ENCODE results near the gene TRIM26.

TRIM26 gene

GRCh38 chr6:30149858-30150550, 63.2 kb downstream of the TRIM26 start:
- no peak overlapping the region for H3K27ac ChIP-seq
- H4K20me1 ChIP-seq (ENCODE audit: insufficient read depth) = no peaks in the 10 kb centered on the region
- H3K9ac ChIP-seq = no peak overlapping the region
- no peaks in the 10 kb centered on the region for H3K36me3 ChIP-seq (ENCODE audit: insufficient read depth)
- H3K4me3 ChIP-seq (IDR thresholded peaks at IDR 0.05; ENCODE audit: insufficient read depth, low read depth, low read length) = no peak overlapping the region
- TF ChIP-seq CTCF (conservative IDR thresholded peaks at IDR 0.05; ENCODE audit: low read depth, low read length) = no peak
- no peak overlapping the region for H3K4me2 ChIP-seq
- H3K4me1 ChIP-seq (ENCODE audit: low read depth, poor library complexity, severe bottlenecking) = peaks cover 19% of the 10 kb centered on the region
- H3K79me2 ChIP-seq (ENCODE audit: insufficient read depth, low read depth) = no peaks in the 10 kb centered on the region
- no peaks in the 10 kb centered on the region for H3K27me3 ChIP-seq (ENCODE audit: insufficient read depth, low read depth)
- H2AFZ ChIP-seq (ENCODE audit: low read depth) = no peak overlapping the region

- no peak overlapping the region for H3K4me3 ChIP-seq (IDR thresholded peaks at IDR 0.05; ENCODE audit: insufficient read depth, low read depth, low read length)
- no peaks in the 10 kb centered on the region for H3K79me2 ChIP-seq (ENCODE audit: insufficient read depth, low read depth)
- H2AFZ ChIP-seq (ENCODE audit: low read depth) = no peak overlapping the region
- no peaks in the 10 kb centered on the region for H4K20me1 ChIP-seq (ENCODE audit: insufficient read depth)
- H3K9ac ChIP-seq = no peak overlapping the region
- no peak overlapping the region for H3K4me2 ChIP-seq
- no peak for TF ChIP-seq CTCF (conservative IDR thresholded peaks at IDR 0.05; ENCODE audit: low read depth, low read length)
- peaks cover 19% of the 10 kb centered on the region for H3K4me1 ChIP-seq (ENCODE audit: low read depth, poor library complexity, severe bottlenecking)
- no peaks in the 10 kb centered on the region for H3K27me3 ChIP-seq (ENCODE audit: insufficient read depth, low read depth)
- no peaks in the 10 kb centered on the region for H3K36me3 ChIP-seq (ENCODE audit: insufficient read depth)
- H3K27ac ChIP-seq = no peak overlapping the region
Observed at GRCh38 chr6:30149234-30149633, 64.0 kb downstream of the TRIM26 start.

GRCh38 chr6:30147096-30147495, 66.1 kb downstream of the TRIM26 start:
- Histone ChIP-seq H3K4me1 (ENCODE audit: low read depth, poor library complexity, severe bottlenecking) (peaks cover 19% of the 10 kb centered on the region), H2AFZ (ENCODE audit: low read depth) (peak overlapping the region; percentile 15; the same call in 1 of the 2 replicates), H3K79me2 (ENCODE audit: insufficient read depth, low read depth) (no peaks in the 10 kb centered on the region), H3K27ac (no peak overlapping the region), H3K4me2 (peak overlapping the region; percentile 19; the same call in 1 of the 2 replicates), H3K9ac (no peak overlapping the region), H4K20me1 (ENCODE audit: insufficient read depth) (no peaks in the 10 kb centered on the region), H3K4me3 (IDR thresholded peaks at IDR 0.05; ENCODE audit: insufficient read depth, low read depth, low read length) (no peak overlapping the region), H3K36me3 (ENCODE audit: insufficient read depth) (no peaks in the 10 kb centered on the region), H3K27me3 (ENCODE audit: insufficient read depth, low read depth) (no peaks in the 10 kb centered on the region)
- no peak for TF ChIP-seq CTCF (conservative IDR thresholded peaks at IDR 0.05; ENCODE audit: low read depth, low read length)

- Histone ChIP-seq H3K79me2 (ENCODE audit: insufficient read depth, low read depth) (no peaks in the 10 kb centered on the region), H3K36me3 (ENCODE audit: insufficient read depth) (no peaks in the 10 kb centered on the region), H2AFZ (ENCODE audit: low read depth) (no peak overlapping the region), H4K20me1 (ENCODE audit: insufficient read depth) (no peaks in the 10 kb centered on the region), H3K27ac (no peak overlapping the region), H3K4me1 (ENCODE audit: low read depth, poor library complexity, severe bottlenecking) (peaks cover 19% of the 10 kb centered on the region), H3K9ac (no peak overlapping the region), H3K4me3 (IDR thresholded peaks at IDR 0.05; ENCODE audit: insufficient read depth, low read depth, low read length) (no peak overlapping the region), H3K4me2 (no peak overlapping the region), H3K27me3 (ENCODE audit: insufficient read depth, low read depth) (no peaks in the 10 kb centered on the region)
- no peak for TF ChIP-seq CTCF (conservative IDR thresholded peaks at IDR 0.05; ENCODE audit: low read depth, low read length)
Observed at GRCh38 chr6:30145818-30146217, 67.4 kb downstream of the TRIM26 start.

Measured in KMS-11 (cell line).